ENCODE measurements around the gene STATH. TPM values are rescaled to one million over a fixed set of nuclear protein-coding genes. Genes with fewer than 3 reads are reported as not detected.

Gene STATH, protein sequence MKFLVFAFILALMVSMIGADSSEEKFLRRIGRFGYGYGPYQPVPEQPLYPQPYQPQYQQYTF
- not detected in 2 replicates for total RNA-seq

DNA sequence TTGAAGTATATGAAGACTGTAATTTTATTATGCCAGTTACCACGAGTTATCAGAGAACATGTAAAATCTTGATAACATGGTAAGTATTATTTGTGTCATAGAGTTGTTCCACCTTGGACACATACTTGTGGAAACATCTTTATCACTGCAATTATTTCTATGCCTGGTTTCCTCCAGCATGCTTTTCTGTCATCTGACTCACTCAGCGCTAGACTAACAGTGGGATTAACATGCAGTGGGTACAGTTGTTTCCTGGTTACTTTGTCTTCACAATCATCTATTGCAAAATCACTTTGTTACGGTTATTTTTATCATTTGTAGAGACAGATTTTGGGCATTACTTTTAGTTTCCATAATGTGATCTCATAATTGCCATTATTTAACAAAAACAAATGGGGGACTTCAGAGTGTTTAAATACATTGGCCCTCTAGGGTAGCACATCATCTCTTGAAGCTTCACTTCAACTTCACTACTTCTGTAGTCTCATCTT, at the start of gene STATH:
Gene STATH, plus strand, starts transcription at position 441 of the 491 bp plus-strand sequence. CDS start 2,472 bp downstream, outside the sequence.

DNA sequence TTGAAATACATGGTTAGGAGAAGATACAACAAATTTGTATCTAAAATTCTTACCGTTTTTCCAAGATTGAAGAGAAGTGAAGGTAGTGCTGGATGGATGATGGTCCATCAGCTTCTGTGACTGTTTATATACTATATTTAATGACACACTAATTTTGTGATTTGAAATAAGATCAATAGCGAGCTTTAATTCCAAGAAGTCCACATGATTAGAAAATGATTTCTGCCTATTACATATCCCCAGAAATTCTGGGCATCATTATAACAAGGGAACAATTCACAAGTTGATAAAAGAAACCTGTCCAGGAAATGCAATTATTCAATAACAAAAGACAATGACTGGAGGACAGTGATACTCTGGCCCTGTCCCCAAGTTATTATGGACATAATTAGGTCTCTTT, 30.1 kb upstream of the STATH start, which contains the start of gene CSN2:
Gene CSN2, minus strand, starts transcription at position 101 of the 400 bp plus-strand sequence. CDS start 4,733 bp downstream, outside the sequence.

DNA sequence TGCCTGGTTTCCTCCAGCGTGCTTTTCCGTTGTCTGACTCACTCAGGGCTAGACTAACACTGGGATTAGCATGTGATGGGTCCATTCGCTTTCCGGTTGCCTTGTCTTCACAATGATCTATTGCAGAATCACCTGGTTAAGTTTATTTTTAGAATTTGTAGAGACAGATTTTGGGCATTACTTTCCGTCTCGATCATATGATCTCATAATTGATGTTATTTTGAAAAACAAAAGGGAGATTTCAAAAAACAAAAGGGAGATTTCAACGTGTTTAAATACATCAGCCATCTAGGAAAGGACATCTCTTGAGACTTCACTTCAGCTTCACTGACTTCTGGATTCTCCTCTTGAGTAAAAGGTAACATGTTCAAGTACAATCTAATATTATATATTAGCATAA, 32.4 kb downstream of the STATH start, which contains the start of gene HTN3:
Gene HTN3, plus strand, starts transcription at position 301 of the 400 bp plus-strand sequence. CDS start 2,282 bp downstream, outside the sequence.

DNA sequence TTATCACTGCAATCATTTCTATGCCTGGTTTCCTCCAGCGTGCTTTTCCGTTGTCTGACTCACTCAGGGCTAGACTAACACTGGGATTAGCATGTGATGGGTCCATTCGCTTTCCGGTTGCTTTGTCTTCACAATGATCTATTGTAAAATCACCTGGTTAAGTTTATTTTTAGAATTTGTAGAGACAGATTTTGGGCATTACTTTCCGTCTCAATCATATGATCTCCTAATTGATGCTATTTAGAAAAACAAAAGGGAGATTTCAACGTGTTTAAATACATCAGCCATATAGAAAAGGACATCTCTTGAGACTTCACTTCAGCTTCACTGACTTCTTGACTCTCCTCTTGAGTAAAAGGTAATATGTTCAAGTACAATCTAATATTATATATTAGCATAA, 54.4 kb downstream of the STATH start, which contains the start of gene HTN1:
Gene HTN1, plus strand, starts transcription at position 301 of the 400 bp plus-strand sequence. CDS start 2,639 bp downstream, outside the sequence.

Other genes with a start within 250 kb of the STATH start
- gene SULT1B1, start 235.3 kb upstream of the STATH start, total RNA-seq = 3.0 and 4.6 TPM in 2 replicates
- 4.2 and 12.0 TPM in 2 replicates for gene SULT1E1, start 135.8 kb upstream of the STATH start, total RNA-seq
- gene CSN1S1, start 64.9 kb upstream of the STATH start, total RNA-seq = not detected in 2 replicates
- gene CSN2, start 30.2 kb upstream of the STATH start, total RNA-seq = not detected in 2 replicates
- not detected in 2 replicates for gene HTN3, start 32.5 kb downstream of the STATH start, total RNA-seq
- gene HTN1, start 54.5 kb downstream of the STATH start, total RNA-seq = not detected in 2 replicates
- gene PRR27, start 158.3 kb downstream of the STATH start, total RNA-seq = not detected in 2 replicates
- gene ODAM, start 199.8 kb downstream of the STATH start, total RNA-seq = not detected in 2 replicates
- not detected in 2 replicates for gene FDCSP, start 230.2 kb downstream of the STATH start, total RNA-seq
- not detected in 2 replicates for gene CSN3, start 246.6 kb downstream of the STATH start, total RNA-seq

Measured in aortic smooth muscle cell (primary cell).